Measurements from ENCODE around the gene OOSP1.

The OOSP1 gene

GRCh38 chr11:59984368-59984767 lies 46.1 kb downstream of the OOSP1 start:
- TF ChIP-seq CTCF (IDR thresholded peaks at IDR 0.05; ENCODE audit: extremely low read depth, insufficient read depth, missing control alignments): no peak
- in situ Hi-C loops (cut with MboI; ENCODE audit: low pct_unique_long_range_greater_than_20kb, low sequenced_read_pairs, unreplicated experiment): no loop called here
- DNase-seq (ENCODE audit: low spot score): no peak

GRCh38 chr11:59990421-59990820 lies 52.2 kb downstream of the OOSP1 start:
- TF ChIP-seq CTCF (IDR thresholded peaks at IDR 0.05; ENCODE audit: extremely low read depth, insufficient read depth, missing control alignments): no peak
- no peak for DNase-seq (ENCODE audit: low spot score)
- in situ Hi-C loops (cut with MboI; ENCODE audit: low pct_unique_long_range_greater_than_20kb, low sequenced_read_pairs, unreplicated experiment): no loop called here

GRCh38 chr11:59992425-59992824 lies 54.2 kb downstream of the OOSP1 start:
- DNase-seq (ENCODE audit: low spot score): no peak
- in situ Hi-C loops (cut with MboI; ENCODE audit: low pct_unique_long_range_greater_than_20kb, low sequenced_read_pairs, unreplicated experiment): no loop called here
- no peak for TF ChIP-seq CTCF (IDR thresholded peaks at IDR 0.05; ENCODE audit: extremely low read depth, insufficient read depth, missing control alignments)

GRCh38 chr11:59997800-59998199 lies 59.6 kb downstream of the OOSP1 start:
- in situ Hi-C loops (cut with MboI; ENCODE audit: low pct_unique_long_range_greater_than_20kb, low sequenced_read_pairs, unreplicated experiment): no loop called here
- DNase-seq (ENCODE audit: low spot score): no peak
- TF ChIP-seq CTCF (IDR thresholded peaks at IDR 0.05; ENCODE audit: extremely low read depth, insufficient read depth, missing control alignments): no peak

DNA sequence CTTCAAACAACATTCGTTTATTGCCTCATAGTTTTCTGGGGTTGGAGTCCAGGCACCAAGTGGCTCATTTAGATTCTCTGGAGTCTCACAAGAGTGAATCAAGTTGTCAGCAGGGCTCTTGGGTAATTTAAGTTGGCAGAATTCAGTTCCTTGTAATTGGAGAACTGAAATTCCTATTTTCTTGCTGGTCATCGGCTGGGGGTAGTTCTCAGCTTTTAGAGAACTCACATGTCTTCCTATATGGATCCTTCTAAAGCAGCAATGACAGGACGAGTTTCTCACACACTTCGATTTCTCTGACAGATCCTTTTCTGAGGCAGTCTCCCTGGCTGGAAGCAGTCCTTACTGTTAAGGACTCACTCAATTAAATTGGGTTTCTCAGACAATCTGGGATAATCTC lies 61.5 kb downstream of the OOSP1 start:
- in situ Hi-C loops (cut with MboI; ENCODE audit: low pct_unique_long_range_greater_than_20kb, low sequenced_read_pairs, unreplicated experiment): no loop called here
- TF ChIP-seq CTCF (IDR thresholded peaks at IDR 0.05; ENCODE audit: extremely low read depth, insufficient read depth, missing control alignments): no peak
- no peak for DNase-seq (ENCODE audit: low spot score)

DNA sequence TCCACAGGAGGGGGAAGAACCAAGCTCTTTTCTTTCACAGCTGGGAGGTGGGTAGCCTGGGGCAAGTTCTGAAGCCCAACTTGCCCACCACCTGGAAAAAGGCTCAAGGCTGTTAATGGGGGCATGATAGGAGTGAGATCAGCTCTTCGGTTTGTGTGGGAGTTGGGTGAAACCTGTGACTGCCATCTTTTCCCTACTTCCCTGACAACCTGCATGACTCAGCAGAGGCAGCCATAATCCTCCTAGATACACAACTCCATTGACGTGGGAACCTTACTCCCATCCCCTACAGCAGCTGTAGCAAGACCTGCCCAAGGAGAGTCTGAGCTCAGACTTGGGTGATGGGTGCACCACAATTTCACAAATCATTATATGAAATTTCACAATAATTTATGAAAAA lies 65.5 kb downstream of the OOSP1 start:
- DNase-seq (ENCODE audit: low spot score): no peak
- in situ Hi-C loops (cut with MboI; ENCODE audit: low pct_unique_long_range_greater_than_20kb, low sequenced_read_pairs, unreplicated experiment): no loop called here
- no peak for TF ChIP-seq CTCF (IDR thresholded peaks at IDR 0.05; ENCODE audit: extremely low read depth, insufficient read depth, missing control alignments)

- in situ Hi-C loops (cut with MboI; ENCODE audit: low pct_unique_long_range_greater_than_20kb, low sequenced_read_pairs, unreplicated experiment): no loop called here
- no peak for DNase-seq (ENCODE audit: low spot score)
- no peak for TF ChIP-seq CTCF (IDR thresholded peaks at IDR 0.05; ENCODE audit: extremely low read depth, insufficient read depth, missing control alignments)
Measured at GRCh38 chr11:60005360-60005759, 67.1 kb downstream of the OOSP1 start.
